ENCODE results near the gene HIVEP3.
A peak's percentile ranks its signal among the peaks of the same experiment; 100 is the strongest.

The HIVEP3 gene

GRCh38 chr1:41591891-41592290, 326.8 kb downstream of the HIVEP3 start:
- DNase-seq = no peak

- DNase-seq = no peak
Measured at GRCh38 chr1:41590331-41590730, 328.4 kb downstream of the HIVEP3 start.

- DNase-seq = no peak
Measured at GRCh38 chr1:41589395-41589794, 329.3 kb downstream of the HIVEP3 start.

- no peak for DNase-seq
Measured at GRCh38 chr1:41588334-41588875, 330.3 kb downstream of the HIVEP3 start.

GRCh38 chr1:41587791-41588190, 330.9 kb downstream of the HIVEP3 start:
- DNase-seq = no peak

- no peak for DNase-seq
Measured at GRCh38 chr1:41586230-41586629, 332.5 kb downstream of the HIVEP3 start.

- DNase-seq = no peak
Measured at GRCh38 chr1:41583658-41584547, 334.8 kb downstream of the HIVEP3 start.

GRCh38 chr1:41582851-41583657, 335.7 kb downstream of the HIVEP3 start:
- no peak for DNase-seq

- no peak for DNase-seq
Measured at GRCh38 chr1:41582351-41582750, 336.4 kb downstream of the HIVEP3 start.

GRCh38 chr1:41582004-41582325, 336.8 kb downstream of the HIVEP3 start:
- no peak for DNase-seq

GRCh38 chr1:41581216-41582003, 337.3 kb downstream of the HIVEP3 start:
- no peak for DNase-seq

GRCh38 chr1:41580520-41581172, 338.1 kb downstream of the HIVEP3 start:
- no peak for DNase-seq

- no peak for DNase-seq
Measured at GRCh38 chr1:41580021-41580420, 338.7 kb downstream of the HIVEP3 start.

GRCh38 chr1:41578712-41579335, 339.9 kb downstream of the HIVEP3 start:
- DNase-seq = no peak

GRCh38 chr1:41576620-41577019, 342.1 kb downstream of the HIVEP3 start:
- no peak for DNase-seq

- no peak for DNase-seq
Measured at GRCh38 chr1:41576206-41576605, 342.5 kb downstream of the HIVEP3 start.

- DNase-seq = no peak
Measured at GRCh38 chr1:41574842-41575241, 343.9 kb downstream of the HIVEP3 start.

GRCh38 chr1:41573785-41574713, 344.7 kb downstream of the HIVEP3 start:
- DNase-seq = peak; percentile 51

GRCh38 chr1:41573194-41573593, 345.5 kb downstream of the HIVEP3 start:
- no peak for DNase-seq

GRCh38 chr1:41572224-41572623, 346.5 kb downstream of the HIVEP3 start:
- DNase-seq = no peak

- DNase-seq = no peak
Measured at GRCh38 chr1:41571041-41571440, 347.7 kb downstream of the HIVEP3 start.

Data from 8988T (cell line).